GM18526 (cell line): ENCODE data around the gene NCK2.

Source experiments
- POLR2A ChIP-seq: IDR thresholded peaks from 3 replicates; pipeline ENCODE4 v1.6.1; 2011; ENCODE audit not compliant: insufficient read length; ENCODE audit errors: extremely low read depth

NCK2 gene

GRCh38 chr2:105881286-105882136 is 136.8 kb downstream of the NCK2 start:
- TF ChIP-seq POLR2A: no peak

- no peak for TF ChIP-seq POLR2A
Measured at GRCh38 chr2:105882341-105882740, 137.6 kb downstream of the NCK2 start.

- TF ChIP-seq POLR2A: no peak
Measured at GRCh38 chr2:105882920-105883435, 138.3 kb downstream of the NCK2 start.

- TF ChIP-seq POLR2A: no peak
Measured at GRCh38 chr2:105883911-105884694, 139.4 kb downstream of the NCK2 start.

- no peak for TF ChIP-seq POLR2A
Measured at GRCh38 chr2:105885456-105885855, 140.7 kb downstream of the NCK2 start.

GRCh38 chr2:105886029-105886454 is 141.3 kb downstream of the NCK2 start:
- TF ChIP-seq POLR2A: no peak

- TF ChIP-seq POLR2A: no peak
Measured at GRCh38 chr2:105886687-105887086, 142.0 kb downstream of the NCK2 start.

GRCh38 chr2:105887256-105887655 is 142.5 kb downstream of the NCK2 start:
- no peak for TF ChIP-seq POLR2A

- no peak for TF ChIP-seq POLR2A
Measured at GRCh38 chr2:105888625-105889024, 143.9 kb downstream of the NCK2 start.

- TF ChIP-seq POLR2A: no peak
Measured at GRCh38 chr2:105889046-105889445, 144.3 kb downstream of the NCK2 start.

- TF ChIP-seq POLR2A: no peak
Measured at GRCh38 chr2:105890111-105890510, 145.4 kb downstream of the NCK2 start.

GRCh38 chr2:105890856-105891255 is 146.1 kb downstream of the NCK2 start:
- TF ChIP-seq POLR2A: no peak

GRCh38 chr2:105893011-105893995 is 148.6 kb downstream of the NCK2 start:
- TF ChIP-seq POLR2A: no peak

- TF ChIP-seq POLR2A: no peak
Measured at GRCh38 chr2:105894327-105894944, 149.7 kb downstream of the NCK2 start.
